Fibroblast of lung (primary cell): ENCODE measurements around the gene UBE2K. TPM values are rescaled to one million over a fixed set of nuclear protein-coding genes. Genes with fewer than 3 reads are reported as not detected.
"Not testable (repeated sequence)": the region's sequence is repeated elsewhere in the genome, so short reads cannot be mapped to it uniquely, and the experiment has no call there.

Experiments used
- DNase-seq, 2 donors: peaks; one replicate each; pipeline versions ENCODE4 v3.0.0 to v3.0.0-alpha.2; 2010; ENCODE audit warnings: low read depth in 2 of 2
- H2AFZ ChIP-seq: 2 replicates; pipeline ENCODE4 v1.5.1; 2012; ENCODE audit warnings: low read length, control low read depth, inconsistent platforms
- H3K27ac ChIP-seq: 2 replicates; pipeline ENCODE4 v1.5.1; 2011; ENCODE audit warnings: low read length, control low read depth; ENCODE audit not compliant: insufficient read depth
- H3K27me3 ChIP-seq: 2 replicates; pipeline ENCODE4 v1.5.1; 2011; ENCODE audit warnings: mild to moderate bottlenecking, low read length; ENCODE audit not compliant: control insufficient read depth, insufficient read depth
- H3K36me3 ChIP-seq: 2 replicates; pipeline ENCODE4 v1.5.1; 2011; ENCODE audit warnings: low read length; ENCODE audit not compliant: control insufficient read depth, insufficient read depth
- H3K4me1 ChIP-seq: 2 replicates; pipeline ENCODE4 v1.5.1; 2011; ENCODE audit warnings: low read length; ENCODE audit not compliant: control insufficient read depth, insufficient read depth; ENCODE audit errors: extremely low read depth
- H3K4me2 ChIP-seq: 2 replicates; pipeline ENCODE4 v1.5.1; 2011; ENCODE audit warnings: low read length, control low read depth; ENCODE audit not compliant: insufficient read depth; ENCODE audit errors: extremely low read depth
- H3K4me3 ChIP-seq, 4 experiments: fragments of 200-600 bp in 1 of 4; sonication (generic) in 1 of 4; replicated peaks in 1 of 4; 2 replicates each; pipeline ENCODE4 v1.5.1; 2011 to 2016; ENCODE audit warnings: low read length in 4 of 4, low read depth in 3 of 4, mild to moderate bottlenecking in 3 of 4, control low read depth in 2 of 4, inconsistent platforms in 1 of 4, mixed read lengths in 1 of 4; ENCODE audit not compliant: insufficient read depth in 1 of 4; ENCODE audit errors: control extremely low read depth in 1 of 4
- H3K79me2 ChIP-seq: 2 replicates; pipeline ENCODE4 v1.5.1; 2012; ENCODE audit warnings: mild to moderate bottlenecking, low read length, inconsistent platforms; ENCODE audit not compliant: control insufficient read depth, insufficient read depth
- H3K9ac ChIP-seq: 2 replicates; pipeline ENCODE4 v1.5.1; 2011; ENCODE audit warnings: mild to moderate bottlenecking, low read length, control low read depth; ENCODE audit not compliant: insufficient read depth
- H3K9me3 ChIP-seq: 2 replicates; pipeline ENCODE4 v1.5.1; 2012; ENCODE audit warnings: low read depth, low read length; ENCODE audit not compliant: control insufficient read depth, insufficient read depth
- H4K20me1 ChIP-seq: 2 replicates; pipeline ENCODE4 v1.5.1; 2011; ENCODE audit warnings: low read length; ENCODE audit not compliant: control insufficient read depth, insufficient read depth; ENCODE audit errors: extremely low read depth
- CTCF ChIP-seq, 2 donors: IDR thresholded peaks in 1 of 2; conservative IDR thresholded peaks in 1 of 2; 1 replicate in 1 of 2; 2 replicates in 1 of 2; pipeline ENCODE4 v1.5.1; 2011 to 2012; ENCODE audit warnings: low read length in 2 of 2, control low read depth in 1 of 2, inconsistent platforms in 1 of 2, low read depth in 1 of 2, mild to moderate bottlenecking in 1 of 2
- EZH2 ChIP-seq: IDR thresholded peaks from 2 replicates; pipeline ENCODE4 v1.5.1; 2012; ENCODE audit warnings: low read length, control low read depth, mild to moderate bottlenecking; ENCODE audit errors: missing control alignments
- polyA plus RNA-seq, 2 donors: library from polyadenylated mRNA; depleted of rRNA in 1 of 2; stranded (reverse) in 1 of 2; unstranded in 1 of 2; fragments of >200 nt; gene quantifications; 2 replicates each; pipeline ENCODE4 v1.2.1, GENCODE V29; 2011 to 2012; ENCODE audit warnings: missing spikeins in 1 of 2
- total RNA-seq: library from RNA; depleted of rRNA; stranded (reverse); fragments of >200 nt; gene quantifications from 2 replicates; pipeline ENCODE4 v1.2.1, GENCODE V29; 2014

The UBE2K gene
- total and polyA plus RNA-seq, 2 donors (not counting 1 experiment from before 2014, with no cell fraction given) = 15.0 to 122 TPM

- Histone ChIP-seq H3K4me1 (peaks cover 5% of the 10 kb centered on the region), H2AFZ (no peak overlapping the region), H3K9ac (no peak overlapping the region), H3K9me3 (no peaks in the 10 kb centered on the region), H3K36me3 (no peaks in the 10 kb centered on the region), H3K27me3 (no peaks in the 10 kb centered on the region), H3K4me2 (no peak overlapping the region), H3K79me2 (peaks cover 86% of the 10 kb centered on the region), H3K4me3 (no peak overlapping the region), H4K20me1 (peaks cover 1% of the 10 kb centered on the region), H3K27ac (no peak overlapping the region)
- TF ChIP-seq EZH2 (no peak), CTCF (conservative IDR thresholded peaks at IDR 0.05 in 1 of 2, IDR thresholded peaks at IDR 0.05 in 1 of 2; ENCODE audit: low read depth in 1 of 2, low read length in 2 of 2) (no peak)
- peak in 1 of 2 donors; percentile 11 for DNase-seq
Measured at GRCh38 chr4:39718366-39719323, 20.7 kb downstream of the UBE2K start.

GRCh38 chr4:39719804-39720580, 22.1 kb downstream of the UBE2K start:
- Histone ChIP-seq H3K4me2 (no peak overlapping the region), H4K20me1 (peaks cover 1% of the 10 kb centered on the region), H2AFZ (no peak overlapping the region), H3K27me3 (no peaks in the 10 kb centered on the region), H3K9ac (no peak overlapping the region), H3K36me3 (no peaks in the 10 kb centered on the region), H3K4me1 (peaks cover 3% of the 10 kb centered on the region), H3K79me2 (peaks cover 87% of the 10 kb centered on the region), H3K9me3 (no peaks in the 10 kb centered on the region), H3K4me3 (no peak overlapping the region), H3K27ac (no peak overlapping the region)
- no peak for TF ChIP-seq EZH2
- no peak for TF ChIP-seq CTCF (conservative IDR thresholded peaks at IDR 0.05 in 1 of 2, IDR thresholded peaks at IDR 0.05 in 1 of 2; ENCODE audit: low read depth in 1 of 2, low read length in 2 of 2)
- peak in 1 of 2 donors; percentile 25 for DNase-seq

GRCh38 chr4:39721273-39721672, 23.3 kb downstream of the UBE2K start:
- not testable (repeated sequence) for H3K27me3 ChIP-seq, H2AFZ ChIP-seq, H4K20me1 ChIP-seq, H3K9ac ChIP-seq, DNase-seq, H3K4me3 ChIP-seq, H3K4me1 ChIP-seq, H3K4me2 ChIP-seq, H3K9me3 ChIP-seq, H3K27ac ChIP-seq, H3K36me3 ChIP-seq
- peaks cover 88% of the 10 kb centered on the region for H3K79me2 ChIP-seq
